GM23248 (cell line): ENCODE results near the gene SLC2A13.

Experiments used
- EZH2 ChIP-seq: fragments of 200-600 bp; sonication (generic); IDR thresholded peaks from 2 replicates; pipeline ENCODE4 v1.6.1; 2018; ENCODE audit warnings: antibody characterized with exemption, mild to moderate bottlenecking; ENCODE audit not compliant: insufficient read depth, poor library complexity, severe bottlenecking
- EZH2phosphoT487 ChIP-seq: fragments of 200-600 bp; sonication (generic); IDR thresholded peaks from 2 replicates; pipeline ENCODE4 v1.6.1; 2018; ENCODE audit warnings: antibody characterized with exemption, moderate library complexity, mild to moderate bottlenecking, low read depth; ENCODE audit not compliant: insufficient read depth

DNA sequence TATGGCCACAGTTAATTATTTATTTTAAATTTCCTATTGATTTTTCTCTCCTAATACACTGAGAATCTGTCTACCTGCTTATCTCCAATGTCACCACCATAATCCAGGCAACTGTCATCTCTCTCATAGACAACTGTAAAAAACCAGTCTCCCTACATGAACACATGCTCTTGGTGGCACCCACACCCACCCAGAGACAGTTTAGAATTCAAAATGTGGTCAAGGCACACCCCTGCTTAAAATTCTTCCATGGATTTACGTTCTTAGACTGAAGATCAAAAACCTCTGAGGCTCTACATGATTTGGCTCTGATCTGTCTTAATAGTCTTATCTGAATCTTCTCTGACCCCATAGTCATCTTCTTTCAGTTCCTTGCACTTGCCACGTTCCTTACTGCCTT lies 245.2 kb downstream of the SLC2A13 start:
- no peak for TF ChIP-seq EZH2
- no peak for TF ChIP-seq EZH2phosphoT487
